Osteocyte (in vitro differentiated cells): ENCODE results near the gene PDZRN3. TPM values are rescaled to one million over a fixed set of nuclear protein-coding genes. Genes with fewer than 3 reads are reported as not detected.
"Not testable (repeated sequence)": the region's sequence is repeated elsewhere in the genome, so short reads cannot be mapped to it uniquely, and the experiment has no call there.

ENCODE experiments used
- DNase-seq: peaks from one replicate; pipeline ENCODE4 v3.0.0; 2021; ENCODE audit warnings: mixed read lengths; ENCODE audit not compliant: unreplicated experiment; ENCODE audit errors: extremely low spot score
- H3K27ac Mint-ChIP-seq: one replicate; pipeline ENCODE4 v1.8.0; 2021; ENCODE audit warnings: mild to moderate bottlenecking, mixed read lengths; ENCODE audit not compliant: unreplicated experiment
- H3K27me3 Mint-ChIP-seq: one replicate; pipeline ENCODE4 v1.8.0; 2021; ENCODE audit warnings: mixed read lengths; ENCODE audit not compliant: unreplicated experiment
- H3K36me3 Mint-ChIP-seq: one replicate; pipeline ENCODE4 v1.8.0; 2021; ENCODE audit warnings: mixed read lengths; ENCODE audit not compliant: unreplicated experiment
- H3K4me1 Mint-ChIP-seq: one replicate; pipeline ENCODE4 v1.8.0; 2021; ENCODE audit warnings: mixed read lengths; ENCODE audit not compliant: unreplicated experiment
- H3K4me3 Mint-ChIP-seq: one replicate; pipeline ENCODE4 v1.8.0; 2021; ENCODE audit warnings: mild to moderate bottlenecking, moderate library complexity, mixed read lengths; ENCODE audit not compliant: unreplicated experiment
- H3K9me3 Mint-ChIP-seq: one replicate; pipeline ENCODE4 v1.8.0; 2021; ENCODE audit warnings: mixed read lengths; ENCODE audit not compliant: unreplicated experiment
- CTCF ChIP-seq: fragments of 200-600 bp; sonication (generic); IDR thresholded peaks from 2 replicates; pipeline ENCODE4 v1.5.0; 2021; ENCODE audit warnings: antibody characterized with exemption, mild to moderate bottlenecking, moderate library complexity
- total RNA-seq: library from RNA; stranded (reverse); gene quantifications from 2 replicates; pipeline ENCODE4 v1.2.1, GENCODE V29; 2021

The PDZRN3 gene
- total RNA-seq, 1 donor from 2014 or later: 34.1 TPM

GRCh38 chr3:73568371-73568862 is 56.3 kb downstream of the PDZRN3 start:
- H3K9me3 Mint-ChIP-seq: no peaks in the 10 kb centered on the region
- H3K4me1 Mint-ChIP-seq: peaks cover 18% of the 10 kb centered on the region
- no peak for DNase-seq
- no peaks in the 10 kb centered on the region for H3K27me3 Mint-ChIP-seq
- TF ChIP-seq CTCF: no peak
- no peak overlapping the region for H3K27ac Mint-ChIP-seq
- no peak overlapping the region for H3K4me3 Mint-ChIP-seq
- H3K36me3 Mint-ChIP-seq: peaks cover 9% of the 10 kb centered on the region

GRCh38 chr3:73565374-73565773 is 59.4 kb downstream of the PDZRN3 start:
- not testable (repeated sequence) for H3K27me3 Mint-ChIP-seq, H3K9me3 Mint-ChIP-seq, H3K36me3 Mint-ChIP-seq, H3K27ac Mint-ChIP-seq, H3K4me3 Mint-ChIP-seq, DNase-seq
- peaks cover 18% of the 10 kb centered on the region for H3K4me1 Mint-ChIP-seq

GRCh38 chr3:73563896-73564582 is 60.7 kb downstream of the PDZRN3 start:
- no peak for TF ChIP-seq CTCF
- H3K27me3 Mint-ChIP-seq: no peaks in the 10 kb centered on the region
- H3K27ac Mint-ChIP-seq: no peak overlapping the region
- H3K9me3 Mint-ChIP-seq: no peaks in the 10 kb centered on the region
- H3K36me3 Mint-ChIP-seq: peaks cover 3% of the 10 kb centered on the region
- DNase-seq: no peak
- peaks cover 20% of the 10 kb centered on the region for H3K4me1 Mint-ChIP-seq
- H3K4me3 Mint-ChIP-seq: no peak overlapping the region

- Mint-ChIP-seq H3K27ac (no peak overlapping the region), H3K27me3 (no peaks in the 10 kb centered on the region), H3K36me3 (peaks cover 3% of the 10 kb centered on the region), H3K9me3 (no peaks in the 10 kb centered on the region), H3K4me3 (no peak overlapping the region), H3K4me1 (peaks cover 35% of the 10 kb centered on the region)
- TF ChIP-seq CTCF: no peak
- no peak for DNase-seq
These were observed 63.2 kb downstream of the PDZRN3 start for GRCh38 chr3:73561494-73561893.

GRCh38 chr3:73559749-73560148 is 65.0 kb downstream of the PDZRN3 start:
- H3K27me3 Mint-ChIP-seq: no peaks in the 10 kb centered on the region

More at GRCh38 chr3:73559749-73560148, 65.0 kb downstream of the PDZRN3 start:
- H3K27ac Mint-ChIP-seq: no peak overlapping the region
- no peaks in the 10 kb centered on the region for H3K9me3 Mint-ChIP-seq
- DNase-seq: no peak
- no peak overlapping the region for H3K4me3 Mint-ChIP-seq
- H3K36me3 Mint-ChIP-seq: peaks cover 3% of the 10 kb centered on the region
- H3K4me1 Mint-ChIP-seq: peaks cover 38% of the 10 kb centered on the region
- TF ChIP-seq CTCF: no peak
